ENCODE results near the gene C6orf120. TPM values are rescaled to one million over a fixed set of nuclear protein-coding genes. Genes with fewer than 3 reads are reported as not detected.
A peak's percentile ranks its signal among the peaks of the same experiment; 100 is the strongest.

The C6orf120 gene
- total RNA-seq, 1 donor from 2014 or later = 29.7 TPM

- H3K36me3 Mint-ChIP-seq (ENCODE audit: unreplicated experiment) = peaks cover 6% of the 10 kb centered on the region
- no peak overlapping the region for H3K4me3 Mint-ChIP-seq (ENCODE audit: unreplicated experiment)
- TF ChIP-seq, protein P1, sequence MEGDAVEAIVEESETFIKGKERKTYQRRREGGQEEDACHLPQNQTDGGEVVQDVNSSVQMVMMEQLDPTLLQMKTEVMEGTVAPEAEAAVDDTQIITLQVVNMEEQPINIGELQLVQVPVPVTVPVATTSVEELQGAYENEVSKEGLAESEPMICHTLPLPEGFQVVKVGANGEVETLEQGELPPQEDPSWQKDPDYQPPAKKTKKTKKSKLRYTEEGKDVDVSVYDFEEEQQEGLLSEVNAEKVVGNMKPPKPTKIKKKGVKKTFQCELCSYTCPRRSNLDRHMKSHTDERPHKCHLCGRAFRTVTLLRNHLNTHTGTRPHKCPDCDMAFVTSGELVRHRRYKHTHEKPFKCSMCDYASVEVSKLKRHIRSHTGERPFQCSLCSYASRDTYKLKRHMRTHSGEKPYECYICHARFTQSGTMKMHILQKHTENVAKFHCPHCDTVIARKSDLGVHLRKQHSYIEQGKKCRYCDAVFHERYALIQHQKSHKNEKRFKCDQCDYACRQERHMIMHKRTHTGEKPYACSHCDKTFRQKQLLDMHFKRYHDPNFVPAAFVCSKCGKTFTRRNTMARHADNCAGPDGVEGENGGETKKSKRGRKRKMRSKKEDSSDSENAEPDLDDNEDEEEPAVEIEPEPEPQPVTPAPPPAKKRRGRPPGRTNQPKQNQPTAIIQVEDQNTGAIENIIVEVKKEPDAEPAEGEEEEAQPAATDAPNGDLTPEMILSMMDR (IDR thresholded peaks at IDR 0.05; ENCODE audit: partially characterized antibody, unreplicated experiment) = no peak
- no peak overlapping the region for H3K27ac Mint-ChIP-seq (ENCODE audit: unreplicated experiment)
- no peak for DNase-seq
- H3K9me3 Mint-ChIP-seq (ENCODE audit: unreplicated experiment) = no peaks in the 10 kb centered on the region
- H3K27me3 Mint-ChIP-seq (ENCODE audit: unreplicated experiment) = no peaks in the 10 kb centered on the region
- peaks cover 5% of the 10 kb centered on the region for H3K4me1 Mint-ChIP-seq (ENCODE audit: low read depth, unreplicated experiment)
These were observed 34.2 kb upstream of the C6orf120 start for GRCh38 chr6:169667716-169668115.

GRCh38 chr6:169668203-169668847 is 33.6 kb upstream of the C6orf120 start:
- H3K4me3 Mint-ChIP-seq (ENCODE audit: unreplicated experiment) = no peak overlapping the region
- H3K4me1 Mint-ChIP-seq (ENCODE audit: low read depth, unreplicated experiment) = peaks cover 5% of the 10 kb centered on the region
- H3K36me3 Mint-ChIP-seq (ENCODE audit: unreplicated experiment) = peaks cover 2% of the 10 kb centered on the region
- H3K27me3 Mint-ChIP-seq (ENCODE audit: unreplicated experiment) = no peaks in the 10 kb centered on the region
- TF ChIP-seq, protein P1 (IDR thresholded peaks at IDR 0.05; ENCODE audit: partially characterized antibody, unreplicated experiment) = no peak
- H3K27ac Mint-ChIP-seq (ENCODE audit: unreplicated experiment) = peak overlapping the region; percentile 41
- H3K9me3 Mint-ChIP-seq (ENCODE audit: unreplicated experiment) = no peaks in the 10 kb centered on the region
- no peak for DNase-seq

DNA sequence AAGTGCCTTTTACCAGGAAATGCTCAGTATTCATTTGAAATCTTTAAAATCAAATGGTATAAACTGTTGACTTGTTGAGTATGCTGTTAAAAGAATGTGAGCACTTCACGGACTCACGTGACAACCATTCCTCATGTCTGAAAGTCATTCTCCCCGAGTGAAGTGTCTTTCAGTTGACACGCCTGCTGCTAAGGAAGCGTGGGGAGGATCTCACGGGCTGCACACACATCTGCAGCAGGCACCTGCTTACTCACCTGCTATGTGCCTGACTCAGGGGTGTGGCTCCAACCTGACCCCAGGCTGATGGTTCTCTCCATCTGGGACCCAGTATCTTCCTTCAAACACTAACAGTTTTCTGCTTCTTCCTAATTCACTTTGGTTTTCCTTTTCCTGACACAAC is 32.8 kb upstream of the C6orf120 start:
- Mint-ChIP-seq H3K27ac (ENCODE audit: unreplicated experiment) (no peak overlapping the region), H3K9me3 (ENCODE audit: unreplicated experiment) (no peaks in the 10 kb centered on the region), H3K4me1 (ENCODE audit: low read depth, unreplicated experiment) (peaks cover 5% of the 10 kb centered on the region)

DNA sequence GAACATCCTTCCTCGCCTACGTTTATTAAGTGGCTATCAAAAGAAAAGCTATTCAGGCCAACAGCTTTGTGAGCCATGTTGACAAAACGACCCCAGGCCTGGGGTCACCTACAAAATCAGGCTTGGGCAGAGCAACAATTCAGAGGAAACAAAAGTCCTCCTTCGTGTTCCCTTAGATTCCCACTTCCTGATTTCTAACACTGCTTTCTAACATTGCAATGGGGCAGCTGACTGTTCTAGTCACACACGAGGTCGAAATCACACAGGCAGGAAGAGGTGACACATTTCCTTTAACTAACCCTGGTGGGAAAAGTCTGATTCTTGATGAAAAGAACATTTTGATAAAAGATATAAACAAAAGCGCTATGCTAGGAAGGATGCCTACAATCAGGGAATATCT is 32.0 kb upstream of the C6orf120 start:
- TF ChIP-seq, protein P1 (IDR thresholded peaks at IDR 0.05; ENCODE audit: partially characterized antibody, unreplicated experiment) = no peak
- peaks cover 5% of the 10 kb centered on the region for H3K4me1 Mint-ChIP-seq (ENCODE audit: low read depth, unreplicated experiment)
- H3K4me3 Mint-ChIP-seq (ENCODE audit: unreplicated experiment) = no peak overlapping the region
- no peak for DNase-seq
- no peaks in the 10 kb centered on the region for H3K27me3 Mint-ChIP-seq (ENCODE audit: unreplicated experiment)
- peaks cover 4% of the 10 kb centered on the region for H3K36me3 Mint-ChIP-seq (ENCODE audit: unreplicated experiment)
- no peaks in the 10 kb centered on the region for H3K9me3 Mint-ChIP-seq (ENCODE audit: unreplicated experiment)
- H3K27ac Mint-ChIP-seq (ENCODE audit: unreplicated experiment) = no peak overlapping the region

More for the DNA sequence above, 32.8 kb upstream of the C6orf120 start:
- no peaks in the 10 kb centered on the region for H3K27me3 Mint-ChIP-seq (ENCODE audit: unreplicated experiment)
- TF ChIP-seq, protein P1 (IDR thresholded peaks at IDR 0.05; ENCODE audit: partially characterized antibody, unreplicated experiment) = no peak
- no peak overlapping the region for H3K4me3 Mint-ChIP-seq (ENCODE audit: unreplicated experiment)
- no peak for DNase-seq
- H3K36me3 Mint-ChIP-seq (ENCODE audit: unreplicated experiment) = peaks cover 4% of the 10 kb centered on the region

GRCh38 chr6:169671563-169671962 is 30.4 kb upstream of the C6orf120 start:
- Mint-ChIP-seq H3K4me1 (ENCODE audit: low read depth, unreplicated experiment) (peaks cover 5% of the 10 kb centered on the region), H3K36me3 (ENCODE audit: unreplicated experiment) (peaks cover 4% of the 10 kb centered on the region), H3K27ac (ENCODE audit: unreplicated experiment) (no peak overlapping the region), H3K9me3 (ENCODE audit: unreplicated experiment) (no peaks in the 10 kb centered on the region), H3K27me3 (ENCODE audit: unreplicated experiment) (no peaks in the 10 kb centered on the region), H3K4me3 (ENCODE audit: unreplicated experiment) (no peak overlapping the region)
- no peak for DNase-seq
- TF ChIP-seq, protein P1 (IDR thresholded peaks at IDR 0.05; ENCODE audit: partially characterized antibody, unreplicated experiment) = no peak

Data from glutamatergic neuron (in vitro differentiated cells).